NT2/D1 (cell line): ENCODE measurements around the gene HEPACAM.

Source experiments
- DNase-seq: peaks from one replicate; pipeline ENCODE4 v3.0.0-alpha.2; 2011; ENCODE audit warnings: low read depth, low spot score
- H3K27me3 ChIP-seq: 2 replicates; pipeline ENCODE4 v1.6.0; 2011; ENCODE audit warnings: mild to moderate bottlenecking; ENCODE audit not compliant: insufficient read length, insufficient read depth
- H3K36me3 ChIP-seq: 2 replicates; pipeline ENCODE4 v1.6.1; 2011; ENCODE audit warnings: mild to moderate bottlenecking, low read length, mixed read lengths; ENCODE audit not compliant: insufficient read depth, insufficient read length
- H3K4me1 ChIP-seq: 2 replicates; pipeline ENCODE4 v1.5.1; 2011; ENCODE audit not compliant: insufficient read depth, insufficient read length
- H3K4me3 ChIP-seq: 2 replicates; pipeline ENCODE4 v1.5.1; 2011; ENCODE audit warnings: low read depth; ENCODE audit not compliant: insufficient read length
- H3K9ac ChIP-seq: 2 replicates; pipeline ENCODE4 v1.6.0; 2011; ENCODE audit warnings: low read depth; ENCODE audit not compliant: insufficient read length
- H3K9me3 ChIP-seq: 2 replicates; pipeline ENCODE4 v1.5.1; 2011; ENCODE audit warnings: mild to moderate bottlenecking, low read length; ENCODE audit not compliant: insufficient read depth
- SUZ12 ChIP-seq: IDR thresholded peaks from 2 replicates; pipeline ENCODE4 v1.6.1; 2011; ENCODE audit not compliant: insufficient read length, insufficient read depth; ENCODE audit errors: extremely low read depth
- YY1 ChIP-seq: IDR thresholded peaks from 2 replicates; pipeline ENCODE4 v1.6.1; 2011; ENCODE audit not compliant: insufficient read length, insufficient read depth
- ZNF274 ChIP-seq: IDR thresholded peaks from 2 replicates; pipeline ENCODE4 v1.6.1; 2011; ENCODE audit warnings: mild to moderate bottlenecking, low read depth, low read length

Gene HEPACAM

GRCh38 chr11:124890151-124890550 is 45.7 kb downstream of the HEPACAM start:
- no peaks in the 10 kb centered on the region for H3K36me3 ChIP-seq
- H3K4me1 ChIP-seq = peaks cover 3% of the 10 kb centered on the region
- no peak overlapping the region for H3K4me3 ChIP-seq
- H3K9ac ChIP-seq = no peak overlapping the region
- peaks cover 3% of the 10 kb centered on the region for H3K27me3 ChIP-seq
- DNase-seq = no peak
- H3K9me3 ChIP-seq = no peaks in the 10 kb centered on the region
- TF ChIP-seq SUZ12 (no peak), ZNF274 (no peak), YY1 (no peak)

- DNase-seq = no peak
- peaks cover 3% of the 10 kb centered on the region for H3K4me1 ChIP-seq
- no peaks in the 10 kb centered on the region for H3K36me3 ChIP-seq
- TF ChIP-seq YY1 = no peak
- TF ChIP-seq SUZ12 = no peak
- no peak overlapping the region for H3K4me3 ChIP-seq
- peaks cover 3% of the 10 kb centered on the region for H3K27me3 ChIP-seq
- H3K9me3 ChIP-seq = no peaks in the 10 kb centered on the region
- no peak overlapping the region for H3K9ac ChIP-seq
These were observed 46.4 kb downstream of the HEPACAM start for GRCh38 chr11:124889191-124890091.

- peaks cover 3% of the 10 kb centered on the region for H3K27me3 ChIP-seq
- TF ChIP-seq YY1 (no peak), ZNF274 (no peak), SUZ12 (no peak)
- DNase-seq = no peak
These were observed 48.2 kb downstream of the HEPACAM start for GRCh38 chr11:124887667-124888013.

DNA sequence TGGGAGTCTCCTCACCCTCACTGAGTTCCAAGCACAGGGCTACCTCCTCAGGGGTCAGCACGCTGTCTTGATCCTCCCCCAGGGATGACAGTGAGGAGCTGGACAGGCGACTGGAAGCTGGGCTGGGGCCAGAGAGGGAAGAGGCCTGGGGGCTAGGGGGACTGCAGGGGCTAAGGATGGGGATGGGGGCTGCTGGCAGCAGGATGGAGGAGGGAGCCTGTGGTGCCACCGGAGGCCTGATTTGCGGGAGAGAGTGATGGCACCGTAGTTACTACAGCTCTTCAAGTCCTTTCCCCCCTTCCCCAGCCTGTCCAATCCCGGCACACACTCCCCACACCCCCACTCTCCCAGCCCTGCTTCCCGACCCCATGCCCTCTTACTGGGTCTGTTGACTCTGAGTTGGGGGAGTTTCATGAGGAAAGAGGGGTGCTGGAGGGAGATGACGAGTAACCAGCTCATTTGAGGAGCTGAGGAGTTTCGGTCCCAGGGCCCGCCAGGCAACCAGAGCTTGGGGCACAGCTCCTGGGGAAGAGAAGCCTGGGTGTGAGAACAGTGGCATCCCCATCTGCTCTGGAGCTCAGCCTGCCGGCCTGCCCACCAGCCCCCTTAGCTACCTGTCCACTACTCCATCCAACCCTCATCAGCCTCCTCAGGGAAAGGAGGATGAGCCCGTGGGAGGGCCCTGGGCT is 48.7 kb downstream of the HEPACAM start:
- H3K36me3 ChIP-seq = no peaks in the 10 kb centered on the region
- H3K9ac ChIP-seq = no peak overlapping the region
- no peaks in the 10 kb centered on the region for H3K9me3 ChIP-seq
- H3K4me1 ChIP-seq = peaks cover 3% of the 10 kb centered on the region
- H3K4me3 ChIP-seq = no peak overlapping the region
- TF ChIP-seq SUZ12 (no peak), ZNF274 (no peak), YY1 (no peak)
- H3K27me3 ChIP-seq = peaks cover 3% of the 10 kb centered on the region
- DNase-seq = no peak

More at GRCh38 chr11:124887667-124888013, 48.2 kb downstream of the HEPACAM start:
- no peak overlapping the region for H3K9ac ChIP-seq
- H3K4me1 ChIP-seq = peaks cover 3% of the 10 kb centered on the region
- H3K9me3 ChIP-seq = no peaks in the 10 kb centered on the region
- no peak overlapping the region for H3K4me3 ChIP-seq
- H3K36me3 ChIP-seq = no peaks in the 10 kb centered on the region

- Histone ChIP-seq H3K9ac (no peak overlapping the region), H3K4me1 (peaks cover 3% of the 10 kb centered on the region)
- no peak for DNase-seq
These were observed 49.4 kb downstream of the HEPACAM start for GRCh38 chr11:124886476-124886875.

GRCh38 chr11:124884869-124885479 is 50.9 kb downstream of the HEPACAM start:
- Histone ChIP-seq H3K27me3 (peaks cover 3% of the 10 kb centered on the region), H3K4me3 (no peak overlapping the region), H3K9me3 (no peaks in the 10 kb centered on the region), H3K36me3 (no peaks in the 10 kb centered on the region), H3K9ac (no peak overlapping the region), H3K4me1 (no peaks in the 10 kb centered on the region)
- no peak for DNase-seq
- no peak for TF ChIP-seq YY1

More at GRCh38 chr11:124886476-124886875, 49.4 kb downstream of the HEPACAM start:
- H3K4me3 ChIP-seq = no peak overlapping the region
- no peaks in the 10 kb centered on the region for H3K36me3 ChIP-seq
- no peaks in the 10 kb centered on the region for H3K9me3 ChIP-seq
- TF ChIP-seq SUZ12 = no peak
- no peak for TF ChIP-seq YY1
- TF ChIP-seq ZNF274 = no peak
- peaks cover 3% of the 10 kb centered on the region for H3K27me3 ChIP-seq

DNA sequence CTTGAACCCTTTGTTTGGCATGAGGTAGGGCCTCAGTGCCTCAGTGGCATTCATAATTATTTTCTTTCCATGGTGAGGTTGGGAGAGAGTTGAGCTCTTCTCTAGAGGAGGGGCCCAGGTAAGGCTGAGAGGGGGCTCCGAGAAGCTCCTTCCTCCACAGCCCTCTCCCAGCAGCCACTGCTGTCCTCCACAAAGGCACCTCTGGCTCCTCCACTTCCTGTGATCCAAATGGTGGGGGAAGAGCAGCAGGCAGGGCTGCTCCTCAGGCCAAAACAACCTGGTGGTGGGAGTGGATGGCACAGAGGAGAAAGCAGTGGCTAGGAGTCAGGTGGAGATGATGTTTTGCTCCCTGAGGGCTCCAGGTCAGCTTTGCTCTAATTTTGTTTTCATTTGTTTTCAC is 51.5 kb downstream of the HEPACAM start:
- no peaks in the 10 kb centered on the region for H3K36me3 ChIP-seq

More for the DNA sequence above, 51.5 kb downstream of the HEPACAM start:
- TF ChIP-seq SUZ12 (no peak), YY1 (no peak), ZNF274 (no peak)
- no peaks in the 10 kb centered on the region for H3K4me1 ChIP-seq
- no peak overlapping the region for H3K4me3 ChIP-seq
- peaks cover 3% of the 10 kb centered on the region for H3K27me3 ChIP-seq
- H3K9me3 ChIP-seq = no peaks in the 10 kb centered on the region
- no peak overlapping the region for H3K9ac ChIP-seq
- no peak for DNase-seq
